GM18511 (cell line): ENCODE results near the gene CHL1.

Experiments
- ATAC-seq: cut with Tn5 transposase; IDR thresholded peaks from one replicate; pipeline ENCODE4 v1.9.1; 2021; ENCODE audit warnings: mild to moderate bottlenecking, moderate library complexity; ENCODE audit not compliant: unreplicated experiment

The CHL1 gene, protein sequence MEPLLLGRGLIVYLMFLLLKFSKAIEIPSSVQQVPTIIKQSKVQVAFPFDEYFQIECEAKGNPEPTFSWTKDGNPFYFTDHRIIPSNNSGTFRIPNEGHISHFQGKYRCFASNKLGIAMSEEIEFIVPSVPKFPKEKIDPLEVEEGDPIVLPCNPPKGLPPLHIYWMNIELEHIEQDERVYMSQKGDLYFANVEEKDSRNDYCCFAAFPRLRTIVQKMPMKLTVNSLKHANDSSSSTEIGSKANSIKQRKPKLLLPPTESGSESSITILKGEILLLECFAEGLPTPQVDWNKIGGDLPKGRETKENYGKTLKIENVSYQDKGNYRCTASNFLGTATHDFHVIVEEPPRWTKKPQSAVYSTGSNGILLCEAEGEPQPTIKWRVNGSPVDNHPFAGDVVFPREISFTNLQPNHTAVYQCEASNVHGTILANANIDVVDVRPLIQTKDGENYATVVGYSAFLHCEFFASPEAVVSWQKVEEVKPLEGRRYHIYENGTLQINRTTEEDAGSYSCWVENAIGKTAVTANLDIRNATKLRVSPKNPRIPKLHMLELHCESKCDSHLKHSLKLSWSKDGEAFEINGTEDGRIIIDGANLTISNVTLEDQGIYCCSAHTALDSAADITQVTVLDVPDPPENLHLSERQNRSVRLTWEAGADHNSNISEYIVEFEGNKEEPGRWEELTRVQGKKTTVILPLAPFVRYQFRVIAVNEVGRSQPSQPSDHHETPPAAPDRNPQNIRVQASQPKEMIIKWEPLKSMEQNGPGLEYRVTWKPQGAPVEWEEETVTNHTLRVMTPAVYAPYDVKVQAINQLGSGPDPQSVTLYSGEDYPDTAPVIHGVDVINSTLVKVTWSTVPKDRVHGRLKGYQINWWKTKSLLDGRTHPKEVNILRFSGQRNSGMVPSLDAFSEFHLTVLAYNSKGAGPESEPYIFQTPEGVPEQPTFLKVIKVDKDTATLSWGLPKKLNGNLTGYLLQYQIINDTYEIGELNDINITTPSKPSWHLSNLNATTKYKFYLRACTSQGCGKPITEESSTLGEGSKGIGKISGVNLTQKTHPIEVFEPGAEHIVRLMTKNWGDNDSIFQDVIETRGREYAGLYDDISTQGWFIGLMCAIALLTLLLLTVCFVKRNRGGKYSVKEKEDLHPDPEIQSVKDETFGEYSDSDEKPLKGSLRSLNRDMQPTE (N-terminal part only)

DNA sequence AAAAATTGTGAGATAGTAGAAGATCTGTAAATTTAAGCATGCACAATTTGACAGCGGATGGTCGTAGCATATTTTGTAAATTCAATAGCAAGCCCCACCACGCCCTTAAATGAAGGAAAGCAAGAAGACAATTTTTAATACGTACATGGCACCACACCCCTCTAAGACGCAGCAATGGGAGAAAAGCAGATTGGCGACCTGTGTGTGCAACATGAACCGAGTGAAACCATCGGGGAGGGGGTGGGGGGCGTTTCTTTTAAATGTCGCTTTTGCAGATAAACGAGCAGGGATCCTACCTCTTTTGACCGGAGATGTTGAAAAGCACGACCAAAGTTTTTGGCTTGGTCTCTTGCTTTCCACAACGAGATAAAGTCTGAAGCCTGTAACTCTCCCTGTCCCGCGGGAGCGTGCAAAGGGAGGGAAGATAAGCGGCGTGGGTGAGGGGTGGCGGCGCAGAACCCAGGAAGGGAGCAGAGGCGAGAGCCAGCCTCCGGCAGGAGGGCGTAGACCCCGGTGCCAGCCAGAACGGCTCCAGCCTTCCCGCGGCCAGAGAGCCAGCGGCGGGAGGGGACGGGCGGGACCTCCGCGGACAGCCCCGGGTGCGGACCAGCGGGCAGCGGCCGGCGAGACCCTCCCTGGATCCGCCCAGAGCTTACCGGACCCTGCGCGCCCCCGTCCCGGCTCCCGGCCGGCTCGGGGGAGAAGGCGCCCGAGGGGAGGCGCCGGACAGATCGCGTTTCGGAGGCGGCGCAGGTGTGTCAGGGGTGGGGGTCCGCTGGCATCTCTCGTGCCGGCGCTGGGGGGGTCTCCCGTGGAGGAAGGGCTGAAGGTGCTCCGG, at the start of gene CHL1:
Gene CHL1, plus strand, starts transcription at position 453 of the 838 bp plus-strand sequence. CDS start 123,014 bp downstream, outside the sequence.
- ATAC-seq = peak; percentile 36

DNA sequence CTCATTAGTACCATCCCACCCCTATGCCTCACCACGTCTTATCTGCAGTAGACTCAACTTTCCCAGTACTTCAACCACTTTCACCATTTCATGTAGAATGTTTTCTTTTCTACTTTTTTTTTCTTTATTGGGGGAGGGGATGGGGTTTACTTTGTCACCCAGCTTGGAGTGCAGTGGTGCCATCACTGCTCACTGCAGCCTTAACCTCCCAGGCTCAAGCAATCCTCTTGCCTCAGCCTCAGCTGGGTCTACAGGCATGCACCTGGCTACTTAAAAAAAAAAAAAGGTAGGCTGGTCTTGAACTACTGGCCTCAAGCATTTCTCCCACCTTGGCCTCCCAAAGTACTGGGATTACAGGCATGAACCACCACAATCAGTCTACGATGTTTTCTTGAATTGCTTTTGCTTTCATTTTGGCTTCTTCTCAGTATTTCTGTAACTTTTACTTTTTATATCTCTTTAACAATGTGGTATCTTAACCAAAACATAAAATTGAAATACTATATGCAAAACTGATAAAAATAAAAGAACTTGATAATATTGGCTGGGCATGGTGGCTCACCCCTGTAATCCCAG, 44.9 kb upstream of the CHL1 start:
- ATAC-seq = no peak

DNA sequence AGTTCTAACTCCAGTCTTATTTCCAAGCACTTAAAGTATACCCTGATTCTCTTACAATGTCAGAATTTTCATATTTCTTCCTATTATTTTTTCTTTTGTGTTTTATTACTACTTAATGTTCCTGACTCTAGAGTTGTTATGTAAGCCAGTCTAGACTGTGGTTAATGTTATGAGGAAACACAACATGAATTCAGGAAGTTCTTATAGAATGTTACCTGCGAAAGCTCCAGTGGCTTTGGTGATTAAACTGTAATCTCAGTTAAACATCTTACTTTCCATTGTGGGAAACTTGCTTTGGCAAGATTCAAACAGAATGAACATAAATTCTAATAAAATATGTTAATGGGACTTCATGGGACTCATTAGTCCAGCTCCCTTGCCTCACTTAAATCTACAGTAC, 36.6 kb upstream of the CHL1 start:
- no peak for ATAC-seq

DNA sequence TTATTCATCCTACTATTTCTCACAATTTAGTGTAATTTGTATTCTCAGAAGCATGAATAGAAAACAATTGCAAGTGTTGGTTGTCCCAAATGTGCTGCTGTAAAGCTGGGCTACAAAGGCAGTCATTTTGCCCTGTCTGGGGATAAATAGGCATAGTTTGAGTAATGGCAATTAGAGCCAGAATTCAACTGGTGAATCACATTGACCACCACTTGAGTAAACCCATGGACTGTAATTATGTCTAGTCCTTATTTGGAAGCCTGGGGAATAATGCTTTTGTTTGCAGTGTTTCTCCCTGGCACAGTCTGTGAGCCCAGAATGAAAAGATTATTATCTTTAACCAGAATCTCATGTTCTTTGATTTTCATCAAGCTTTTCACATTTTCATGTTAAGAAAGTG, 30.5 kb upstream of the CHL1 start:
- no peak for ATAC-seq

DNA sequence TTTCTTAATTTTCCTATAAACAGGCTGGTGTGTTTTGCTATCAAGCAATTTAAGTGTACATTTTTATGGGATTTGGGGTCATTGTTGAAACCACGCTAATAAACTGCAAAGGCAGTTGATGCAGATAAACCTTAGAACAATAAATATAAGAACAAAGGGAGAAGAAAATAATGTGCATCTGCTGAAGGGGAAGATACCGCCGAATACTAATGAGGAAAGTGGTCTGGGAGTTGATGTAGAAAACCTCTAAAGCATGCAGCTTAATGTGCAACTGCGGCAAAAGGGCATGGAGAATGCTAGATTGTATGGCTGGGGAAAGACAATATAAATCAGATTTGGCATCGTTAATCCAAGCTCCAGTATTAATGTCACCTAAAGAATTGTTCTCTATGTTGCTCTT, 29.8 kb upstream of the CHL1 start:
- ATAC-seq = no peak

DNA sequence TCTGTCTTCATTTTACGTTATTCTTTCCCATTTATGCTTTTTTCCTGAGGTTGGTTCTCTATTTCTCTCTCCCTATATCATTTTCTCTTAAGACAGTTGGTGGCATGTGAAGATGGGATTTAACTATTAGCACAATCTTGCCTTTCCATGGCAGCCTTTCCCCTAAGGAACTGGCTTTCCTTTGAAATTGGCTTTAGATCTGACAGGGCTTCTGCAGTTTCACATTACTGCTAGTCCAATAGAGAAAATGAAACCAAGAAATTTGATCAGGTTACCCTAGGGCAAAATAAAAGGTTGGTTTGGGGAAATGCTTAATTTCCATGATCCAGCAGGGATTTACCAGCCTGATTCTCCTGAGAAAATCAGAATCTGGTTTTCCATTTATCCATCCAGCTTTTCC, 22.7 kb upstream of the CHL1 start:
- ATAC-seq = peak; percentile 94

DNA sequence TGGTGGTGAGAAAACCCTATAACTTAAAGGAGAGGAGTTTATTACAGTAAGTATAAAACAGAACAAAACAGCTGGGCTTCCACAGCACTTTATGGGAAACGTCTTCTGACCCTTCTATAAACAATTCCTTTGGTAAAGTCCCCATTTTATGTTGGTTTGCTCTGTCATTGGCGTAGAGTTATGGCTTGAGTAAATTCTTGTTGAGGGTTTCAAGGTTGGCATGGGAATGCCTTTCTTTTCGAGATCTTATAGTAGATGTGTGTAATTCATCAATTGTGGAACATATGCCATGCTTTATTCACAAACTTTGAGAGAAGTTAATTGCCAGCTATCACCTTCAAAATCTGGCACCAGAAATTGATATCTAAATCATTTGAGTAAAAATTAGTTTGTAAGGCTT, 11.6 kb upstream of the CHL1 start:
- ATAC-seq = no peak

DNA sequence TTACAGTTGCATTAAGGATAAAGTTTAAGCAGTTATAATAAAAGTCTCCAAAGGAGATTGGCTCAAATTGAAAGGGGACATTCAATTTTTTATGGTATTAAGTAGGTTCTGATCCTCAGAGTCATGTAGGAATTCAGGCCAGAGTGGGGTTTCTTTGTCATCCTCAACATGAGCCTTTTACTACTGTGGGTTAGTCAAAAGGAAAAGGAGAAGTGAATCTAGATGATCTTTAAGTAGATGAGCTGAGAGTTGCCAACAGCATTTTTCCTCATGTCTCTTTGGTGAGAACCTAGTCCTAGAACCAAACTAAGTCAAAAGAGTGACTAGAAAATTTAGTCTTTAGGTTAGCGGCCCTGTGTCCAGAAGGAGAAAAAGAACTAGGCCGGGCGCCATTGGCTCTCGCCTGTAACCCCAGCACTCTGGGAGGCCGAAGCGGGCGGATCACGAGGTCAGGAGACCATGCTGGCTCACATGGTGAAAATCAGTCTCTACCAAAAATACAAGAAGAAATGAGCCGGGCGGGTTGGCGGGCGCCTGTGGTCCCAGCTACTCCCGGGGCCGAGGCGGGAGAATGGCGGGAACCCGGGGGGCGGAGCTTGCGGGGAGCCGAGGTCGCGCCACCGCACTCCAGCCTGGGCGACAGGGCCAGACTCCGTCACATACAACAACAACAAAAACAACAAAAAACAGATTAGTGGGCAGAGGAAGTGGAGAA, 4.2 kb upstream of the CHL1 start:
- peak; percentile 79 for ATAC-seq

DNA sequence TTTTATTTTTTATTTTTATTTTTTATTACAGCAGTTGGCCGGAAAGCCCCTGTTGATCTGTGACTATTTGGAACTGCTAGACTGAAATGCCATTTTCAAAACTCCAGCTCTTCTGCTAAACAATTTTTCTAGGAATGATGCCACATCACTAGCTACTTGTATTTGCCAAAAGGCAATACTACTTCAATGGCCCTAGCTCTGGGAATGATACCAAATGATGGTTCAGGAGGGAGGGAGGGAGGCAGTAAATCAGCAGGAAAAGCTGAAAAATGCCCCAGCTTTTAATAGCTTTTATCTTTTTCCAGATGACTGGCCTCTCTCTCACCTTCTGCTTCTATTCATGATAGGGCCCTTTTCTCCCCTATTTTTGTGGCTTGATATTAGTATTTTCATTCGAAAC, 2.6 kb upstream of the CHL1 start:
- ATAC-seq = no peak

DNA sequence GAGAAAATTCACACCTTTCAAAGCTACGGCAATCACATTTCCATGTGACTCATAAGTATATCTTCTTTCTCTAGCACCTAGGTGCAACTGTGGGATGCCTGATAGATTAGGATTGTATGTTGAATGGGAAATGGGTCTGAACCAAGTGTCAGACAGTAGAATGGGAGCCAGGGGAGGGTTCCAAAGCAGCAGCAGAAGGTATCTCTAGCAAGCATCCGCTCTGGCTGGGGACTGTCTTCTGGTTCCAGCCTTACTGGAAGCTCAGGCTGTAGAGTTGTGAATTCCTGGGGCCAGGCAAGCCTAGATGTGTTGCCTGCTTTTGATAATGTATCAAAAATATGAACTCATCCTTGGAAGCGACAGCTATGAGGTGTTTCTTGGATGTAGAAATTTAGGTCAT, 2.1 kb upstream of the CHL1 start:
- ATAC-seq = no peak

DNA sequence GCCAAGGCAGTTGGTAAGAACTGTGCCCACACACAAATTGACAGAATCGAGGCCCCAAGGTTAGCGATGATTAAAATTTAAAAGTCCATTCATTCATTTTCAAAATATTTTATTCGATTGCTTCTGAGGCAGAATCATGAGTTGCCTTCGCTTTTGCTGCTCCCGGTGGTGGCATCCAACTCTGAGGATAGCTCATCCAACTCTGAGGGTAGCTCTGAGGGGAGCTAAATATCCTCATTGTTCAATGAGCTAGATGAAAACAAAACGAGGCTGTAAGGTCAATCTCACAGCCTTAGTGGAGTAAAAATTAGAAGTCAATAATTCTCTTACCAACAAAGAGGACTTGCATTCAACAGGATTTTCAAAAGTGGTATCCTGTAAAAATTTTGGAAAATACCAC, 897 bp upstream of the CHL1 start:
- no peak for ATAC-seq

DNA sequence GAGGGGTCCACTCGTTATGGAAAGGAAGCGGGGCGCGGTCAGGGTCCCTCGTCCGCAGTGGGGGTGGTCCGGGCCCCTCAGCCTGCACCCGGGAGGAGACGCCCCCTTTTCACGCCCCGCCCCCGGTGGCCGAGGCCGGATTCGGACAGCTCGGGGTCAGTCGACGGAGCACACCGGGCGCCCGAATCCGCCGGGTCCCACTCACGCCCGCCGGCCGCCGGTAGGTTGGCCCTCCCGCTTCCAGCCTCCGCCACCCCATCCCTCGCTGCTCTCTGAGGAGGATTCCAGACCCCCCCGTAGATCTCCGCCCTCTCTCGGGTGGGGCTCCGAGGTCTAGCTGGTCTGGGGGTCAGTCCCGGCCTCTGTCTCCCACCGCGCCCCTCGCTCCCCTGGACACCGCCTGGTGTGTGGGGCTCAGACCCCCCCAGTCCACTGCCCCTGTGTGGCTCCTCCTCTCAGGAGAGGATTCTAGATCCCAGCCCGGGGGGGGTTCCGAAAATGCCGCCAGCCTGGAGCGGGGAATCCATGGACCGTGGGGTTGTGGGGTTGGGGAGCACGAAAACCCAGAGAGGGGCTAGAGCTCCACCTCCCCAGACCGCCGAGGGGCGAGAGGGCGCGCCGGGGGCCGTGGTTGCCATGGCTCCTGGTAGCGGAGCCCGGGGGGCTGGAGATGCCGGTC, 725 bp downstream of the CHL1 start:
- ATAC-seq = peak; percentile 43

DNA sequence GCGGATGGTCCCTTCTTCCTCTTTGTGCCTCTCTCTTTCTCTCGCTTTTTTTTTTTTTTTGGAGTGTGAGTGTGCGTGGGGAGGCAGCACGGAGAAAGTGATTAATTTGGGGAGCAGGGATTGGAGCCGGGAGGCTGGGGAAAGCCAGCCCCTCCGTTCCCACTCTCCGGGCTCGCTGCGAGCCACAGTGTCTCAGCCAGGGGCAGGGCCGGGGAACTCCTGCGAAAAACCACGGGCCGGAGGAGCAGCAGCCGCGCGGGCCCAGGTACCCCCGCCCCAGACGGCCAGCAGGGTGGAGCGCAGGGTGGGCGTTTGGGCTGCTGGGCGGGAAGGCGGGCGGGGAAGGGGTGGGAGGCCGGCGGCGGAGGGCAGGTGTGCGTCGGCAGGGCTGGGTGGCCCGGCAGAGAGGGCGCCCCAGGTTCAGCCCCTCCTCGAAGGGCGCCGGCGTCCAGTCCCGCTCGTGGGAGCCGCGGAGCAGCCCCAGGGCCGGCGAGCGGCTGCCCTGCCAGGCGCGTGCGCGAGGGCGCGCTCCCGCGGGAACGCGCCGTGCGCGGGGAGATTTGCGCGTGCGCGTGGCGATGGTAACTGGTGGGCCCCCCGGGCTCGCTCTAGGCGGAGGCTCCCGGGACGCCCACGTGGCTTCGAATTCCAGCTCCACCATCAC, 1.4 kb downstream of the CHL1 start:
- peak; percentile 48 for ATAC-seq

DNA sequence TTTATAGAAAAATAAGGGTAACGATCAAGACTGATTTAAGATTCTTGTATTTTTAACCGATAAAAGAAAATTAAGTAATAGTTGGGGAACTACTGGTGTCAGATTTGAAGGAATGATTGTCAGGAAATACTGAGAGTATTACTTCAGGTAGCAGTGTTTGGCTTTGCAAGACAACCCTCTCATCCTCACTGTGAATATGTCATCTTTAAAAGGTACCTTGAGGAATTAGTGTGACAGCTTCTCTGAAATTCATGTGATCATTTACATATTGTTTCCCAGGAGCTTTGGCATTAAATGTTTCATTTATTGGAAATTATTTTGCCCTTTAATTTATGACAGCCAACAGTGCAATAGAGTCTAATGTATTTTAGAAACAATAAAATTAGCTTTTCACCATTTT, 3.3 kb downstream of the CHL1 start:
- ATAC-seq = no peak

DNA sequence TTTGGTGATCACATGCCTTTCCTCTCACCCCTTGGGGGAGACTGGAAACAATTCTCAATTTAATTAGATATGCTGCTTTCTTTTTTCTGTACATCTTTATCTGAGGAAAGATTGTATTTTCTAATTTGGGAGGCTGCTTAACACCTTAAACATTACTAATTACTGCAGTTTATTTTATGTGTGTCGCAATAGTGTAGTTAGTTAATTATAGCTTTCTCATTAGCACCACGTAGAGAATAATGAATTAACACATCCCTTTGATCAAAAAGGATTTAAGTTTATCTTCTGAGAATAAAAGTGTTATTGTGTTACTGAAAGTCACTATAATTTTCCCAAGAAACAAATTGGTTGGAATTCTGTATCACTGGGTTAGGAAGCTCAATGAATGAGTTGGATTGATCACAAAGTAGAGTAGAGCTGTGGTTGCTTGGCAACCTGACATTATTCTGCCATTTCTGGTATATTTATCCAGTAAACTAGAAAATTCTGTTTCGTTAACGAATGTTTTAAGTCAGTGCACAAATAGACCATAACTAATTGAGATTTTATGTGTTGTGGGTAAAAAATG, 4.3 kb downstream of the CHL1 start:
- no peak for ATAC-seq

DNA sequence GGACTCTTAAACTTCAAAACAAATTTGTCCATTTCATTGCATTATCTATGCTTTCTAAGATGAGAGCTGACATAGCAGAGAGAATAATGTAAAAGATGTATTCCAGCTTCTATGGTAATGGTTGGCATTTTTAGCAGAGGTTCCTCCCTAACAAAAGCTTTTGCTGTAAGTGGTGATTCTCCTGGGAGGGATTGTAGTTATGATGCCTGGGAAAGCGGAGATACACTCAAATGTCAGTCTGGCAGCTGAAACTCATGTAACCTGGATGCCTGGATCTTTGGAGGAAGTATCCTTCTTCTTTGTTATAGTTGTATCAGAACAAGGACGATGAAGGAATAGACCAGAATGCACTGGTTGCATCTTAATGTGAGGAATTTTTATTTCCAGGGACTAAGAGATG, 7.5 kb downstream of the CHL1 start:
- ATAC-seq = no peak

DNA sequence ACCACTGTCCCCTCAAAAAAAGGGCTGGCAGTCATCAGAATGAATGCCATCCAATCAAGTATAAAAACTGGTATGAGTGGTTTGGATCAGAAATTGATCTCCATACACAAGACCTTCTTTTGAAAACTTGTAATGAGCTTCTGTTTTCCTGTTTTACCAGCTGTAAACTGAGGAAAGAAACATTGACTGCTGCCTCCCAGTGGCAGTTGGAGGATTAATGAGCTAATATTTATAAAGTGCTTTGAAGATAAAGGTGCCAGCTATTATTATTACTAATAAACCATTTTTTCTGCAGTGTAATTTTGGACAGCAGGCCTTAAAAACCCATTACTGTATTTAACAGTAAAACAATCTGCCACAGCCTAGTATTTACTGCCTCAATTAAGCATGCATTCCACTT, 11.4 kb downstream of the CHL1 start:
- no peak for ATAC-seq

DNA sequence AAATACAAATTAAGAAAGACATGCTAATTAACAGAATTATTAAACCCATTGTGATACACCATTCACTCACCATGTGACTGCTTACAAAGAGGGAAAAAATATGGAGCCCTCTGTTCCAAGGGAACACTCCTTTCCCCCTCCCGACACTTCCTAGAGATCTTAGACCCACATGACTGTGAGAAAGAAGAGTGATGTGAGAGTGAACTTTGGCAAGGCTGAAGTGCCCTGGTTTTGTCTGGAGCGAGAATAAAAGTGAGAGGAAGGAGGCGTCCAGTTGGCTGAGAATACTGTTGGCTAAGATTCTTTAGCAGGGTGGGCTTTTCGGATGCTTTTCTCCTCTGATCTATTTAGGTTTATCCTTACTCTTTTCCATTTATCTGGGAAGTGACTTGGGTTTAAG, 14.1 kb downstream of the CHL1 start:
- no peak for ATAC-seq
